Activated B cell treated with CpG ODN at 0.5 μM for 24 hours (primary cell): ENCODE data around the gene ZNF428. TPM values are rescaled to one million over a fixed set of nuclear protein-coding genes. Genes with fewer than 3 reads are reported as not detected.
A peak's percentile ranks its signal among the peaks of the same experiment; 100 is the strongest.

Experiments
- ATAC-seq: fragments of 200-7000 bp; cut with Tn5 transposase; one replicate; pipeline ENCODE4 v1.10.0; 2021; ENCODE audit warnings: low read depth, mild to moderate bottlenecking, moderate library complexity
- CTCF ChIA-PET: fragments of 350-600 bp; sonication (Branson Sonifier 250); formaldehyde crosslinking; loops from one replicate; lab custom pipeline; 2021; ENCODE audit warnings: antibody characterized with exemption; lab: Charles Lee
- POLR2A ChIA-PET: fragments of 350-600 bp; sonication (Branson Sonifier 250); formaldehyde crosslinking; loops from one replicate; lab custom pipeline; 2021; ENCODE audit warnings: antibody characterized with exemption; lab: Charles Lee
- DNase-seq: peaks from one replicate; pipeline ENCODE4 v3.0.0; 2022
- H3K27ac Mint-ChIP-seq: one replicate; pipeline ENCODE4 v1.8.0; 2020; ENCODE audit warnings: mixed read lengths
- H3K27me3 Mint-ChIP-seq: one replicate; pipeline ENCODE4 v1.8.0; 2021; ENCODE audit warnings: mixed read lengths
- H3K36me3 Mint-ChIP-seq: one replicate; pipeline ENCODE4 v1.8.0; 2021; ENCODE audit warnings: low read depth, mixed read lengths
- H3K4me1 Mint-ChIP-seq: one replicate; pipeline ENCODE4 v1.8.0; 2021; ENCODE audit warnings: mixed read lengths
- H3K4me3 Mint-ChIP-seq: one replicate; pipeline ENCODE4 v1.8.0; 2020; ENCODE audit warnings: mild to moderate bottlenecking, mixed read lengths
- H3K9me3 Mint-ChIP-seq: one replicate; pipeline ENCODE4 v1.8.0; 2020; ENCODE audit warnings: mixed read lengths
- CTCF ChIP-seq: fragments of 200-600 bp; IDR thresholded peaks from one replicate; pipeline ENCODE4 v1.8.0; 2022; ENCODE audit warnings: antibody characterized with exemption, mild to moderate bottlenecking
- intact Hi-C: fragments of 100-400 bp; cut with micrococcal nuclease; formaldehyde crosslinking; loops from one replicate; pipeline ENCODE4 v1.15.1; 2024
- total RNA-seq: library from RNA; stranded (reverse); gene quantifications from 2 replicates; pipeline ENCODE4 v1.2.3, GENCODE V29; 2022

The ZNF428 gene
- total RNA-seq, 1 donor from 2014 or later = 26.2 TPM

- TF ChIP-seq CTCF = no peak
- DNase-seq (no peak), ATAC-seq (no peak)
- intact Hi-C loops = loop anchor here (5.0 to 10.0 kb wide), 2 partner anchors 39 to 186 kb away; partner anchors contain the start of genes CADM4 and KCNN4
- H3K4me3 Mint-ChIP-seq = no peak overlapping the region
- no peak overlapping the region for H3K27ac Mint-ChIP-seq
- ChIA-PET CTCF (no interaction called here), POLR2A (no interaction called here)
- H3K27me3 Mint-ChIP-seq = no peaks in the 10 kb centered on the region
- peaks cover 39% of the 10 kb centered on the region for H3K4me1 Mint-ChIP-seq
- peaks cover 49% of the 10 kb centered on the region for H3K36me3 Mint-ChIP-seq
- H3K9me3 Mint-ChIP-seq = no peaks in the 10 kb centered on the region
Measured at GRCh38 chr19:43598445-43599240, 20.8 kb downstream of the ZNF428 start.

- Mint-ChIP-seq H3K36me3 (peaks cover 54% of the 10 kb centered on the region), H3K4me3 (peak overlapping the region; percentile 98), H3K9me3 (no peaks in the 10 kb centered on the region), H3K27ac (peak overlapping the region; percentile 98), H3K4me1 (peaks cover 42% of the 10 kb centered on the region), H3K27me3 (no peaks in the 10 kb centered on the region)
- ChIA-PET POLR2A (interaction anchor here (2.6 kb wide), 1 partner anchor 156 kb away, joined by 12 read pairs; the partner anchor contains the start of gene SMG9), CTCF (interaction anchor here (0.7 to 5.4 kb wide), 2 partner anchors 41 to 148 kb away, joined by 4 to 92 read pairs; no protein-coding TSS in a partner anchor)
- TF ChIP-seq CTCF = no peak
- DNase-seq = no peak
- ATAC-seq = no peak
- intact Hi-C loops = loop anchor here (5.0 to 10.0 kb wide), 2 partner anchors 39 to 187 kb away; partner anchors contain the start of genes CADM4 and KCNN4
Measured at GRCh38 chr19:43597876-43598275, 21.6 kb downstream of the ZNF428 start.

GRCh38 chr19:43596842-43597461 is 22.5 kb downstream of the ZNF428 start:
- ATAC-seq (no peak), DNase-seq (no peak)
- Mint-ChIP-seq H3K4me3 (peak overlapping the region; percentile 98), H3K4me1 (peaks cover 42% of the 10 kb centered on the region), H3K27me3 (no peaks in the 10 kb centered on the region), H3K27ac (peak overlapping the region; percentile 98), H3K36me3 (peaks cover 53% of the 10 kb centered on the region), H3K9me3 (no peaks in the 10 kb centered on the region)
- POLR2A ChIA-PET = interaction anchor here (0.9 to 3.4 kb wide), 7 partner anchors 22 to 157 kb away, joined by 3 to 28 read pairs (median 7); partner anchors contain the start of genes PINLYP, SMG9, XRCC1 and ZNF428
- TF ChIP-seq CTCF = no peak
- intact Hi-C loops = loop anchor here (1.0 to 10.0 kb wide), 8 partner anchors 22 to 188 kb away; partner anchors contain the start of genes CADM4, KCNN4, PINLYP and XRCC1
- CTCF ChIA-PET = interaction anchor here (2.0 to 5.4 kb wide), 4 partner anchors 22 to 150 kb away, joined by 8 to 92 read pairs (median 34); partner anchors contain the start of genes PINLYP, XRCC1 and ZNF575

GRCh38 chr19:43595999-43596841 is 23.2 kb downstream of the ZNF428 start, which contains the start of the genes IRGQ and ZNF576:
Gene IRGQ (minus strand): TSS chr19:43596134. CDS start chr19:43595338, 796 bp downstream.
Gene ZNF576 (plus strand): TSS chr19:43596595. CDS start chr19:43597109, 514 bp downstream.
- intact Hi-C loops = loop anchor here (1.0 to 10.0 kb wide), 9 partner anchors 21 to 189 kb away; partner anchors contain the start of genes CADM4, KCNN4, PINLYP and XRCC1
- H3K36me3 Mint-ChIP-seq = peaks cover 48% of the 10 kb centered on the region
- H3K9me3 Mint-ChIP-seq = no peaks in the 10 kb centered on the region
- ATAC-seq (peak; percentile 83), DNase-seq (peak; percentile 99)
- CTCF ChIA-PET = interaction anchor here (0.6 to 5.4 kb wide), 6 partner anchors 21 to 149 kb away, joined by 3 to 92 read pairs (median 16); partner anchors contain the start of genes PINLYP, XRCC1 and ZNF575
- POLR2A ChIA-PET = interaction anchor here (0.6 to 3.4 kb wide), 18 partner anchors 12 to 189 kb away, joined by 3 to 28 read pairs (median 4); partner anchors contain the start of genes KCNN4, PINLYP, SMG9 and XRCC1
- no peaks in the 10 kb centered on the region for H3K27me3 Mint-ChIP-seq
- peaks cover 42% of the 10 kb centered on the region for H3K4me1 Mint-ChIP-seq
- no peak for TF ChIP-seq CTCF
- H3K4me3 Mint-ChIP-seq = peak within 1 kb of the TSS; percentile 98
- H3K27ac Mint-ChIP-seq = peak within 1 kb of the TSS; percentile 98
